A549 (cell line): Measurements from ENCODE around the gene IL33.

Experiments used
- BHLHE40 ChIP-seq: IDR thresholded peaks from 2 replicates; pipeline ENCODE4 v1.6.1; 2012; ENCODE audit warnings: low read depth, low read length, inconsistent platforms
- CBX8 ChIP-seq: fragments of 200-600 bp; sonication (generic); IDR thresholded peaks from 2 replicates; pipeline ENCODE4 v1.6.1; 2016
- CEBPB ChIP-seq, 2 experiments: fragments of >200 bp in 1 of 2; sonication (Bioruptor Twin) in 1 of 2; formaldehyde crosslinking in 1 of 2; IDR thresholded peaks; 2 replicates each; pipeline ENCODE4 v1.6.1; 2012 to 2016
- EP300 ChIP-seq, 2 experiments: fragments of >200 bp; sonication (Bioruptor Twin); formaldehyde crosslinking; IDR thresholded peaks; 2 replicates in 1 of 2; 3 replicates in 1 of 2; pipeline ENCODE4 v1.6.1; 2016 to 2017
- POLR2A ChIP-seq: IDR thresholded peaks from 2 replicates; pipeline ENCODE4 v1.6.1; 2012; ENCODE audit warnings: mild to moderate bottlenecking, low read length
- ZFP36 ChIP-seq: fragments of 450-650 bp; IDR thresholded peaks from 2 replicates; pipeline ENCODE4 v1.6.1; 2014; ENCODE audit warnings: borderline replicate concordance; ENCODE audit not compliant: partially characterized antibody
- TF ChIP-seq, protein P1 (sequence below): fragments of >200 bp; sonication (Bioruptor Twin); formaldehyde crosslinking; IDR thresholded peaks from 3 replicates; pipeline ENCODE4 v1.5.1; 2016
- TF ChIP-seq, protein P2 (sequence below): fragments of 450-650 bp; IDR thresholded peaks from 2 replicates; pipeline ENCODE4 v1.6.1; 2014; ENCODE audit warnings: antibody characterized with exemption
- TF ChIP-seq, protein P3 (sequence below): fragments of 200-600 bp; sonication (generic); IDR thresholded peaks from 2 replicates; pipeline ENCODE4 v1.6.1; 2016; ENCODE audit warnings: antibody characterized with exemption, mild to moderate bottlenecking, moderate library complexity

DNA sequence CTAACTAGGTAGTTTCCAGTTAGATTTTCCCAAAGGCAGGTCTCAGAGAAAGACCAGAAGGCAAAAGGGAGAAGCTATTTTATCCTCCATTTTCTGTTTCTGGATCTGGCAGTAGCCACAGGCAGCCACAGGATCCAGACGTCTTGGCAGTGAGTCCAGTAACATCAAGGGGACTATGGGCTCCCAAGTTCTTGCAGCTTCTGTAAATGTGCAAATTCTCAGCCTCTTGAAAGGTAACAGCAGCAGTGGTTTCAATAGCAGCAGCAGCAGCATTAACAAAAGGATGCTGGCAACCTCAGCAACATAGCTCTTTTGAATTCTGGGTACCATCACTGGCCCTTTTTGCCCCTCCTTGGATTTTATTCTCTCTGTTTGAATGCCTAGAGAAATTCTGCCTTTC, 27.1 kb upstream of the IL33 start:
- TF ChIP-seq POLR2A (no peak), CEBPB (IDR thresholded peaks at IDR 0.05) (no peak), ZFP36 (no peak), BHLHE40 (no peak), EP300 (IDR thresholded peaks at IDR 0.05) (no peak), CBX8 (no peak)
- TF ChIP-seq, protein P1, sequence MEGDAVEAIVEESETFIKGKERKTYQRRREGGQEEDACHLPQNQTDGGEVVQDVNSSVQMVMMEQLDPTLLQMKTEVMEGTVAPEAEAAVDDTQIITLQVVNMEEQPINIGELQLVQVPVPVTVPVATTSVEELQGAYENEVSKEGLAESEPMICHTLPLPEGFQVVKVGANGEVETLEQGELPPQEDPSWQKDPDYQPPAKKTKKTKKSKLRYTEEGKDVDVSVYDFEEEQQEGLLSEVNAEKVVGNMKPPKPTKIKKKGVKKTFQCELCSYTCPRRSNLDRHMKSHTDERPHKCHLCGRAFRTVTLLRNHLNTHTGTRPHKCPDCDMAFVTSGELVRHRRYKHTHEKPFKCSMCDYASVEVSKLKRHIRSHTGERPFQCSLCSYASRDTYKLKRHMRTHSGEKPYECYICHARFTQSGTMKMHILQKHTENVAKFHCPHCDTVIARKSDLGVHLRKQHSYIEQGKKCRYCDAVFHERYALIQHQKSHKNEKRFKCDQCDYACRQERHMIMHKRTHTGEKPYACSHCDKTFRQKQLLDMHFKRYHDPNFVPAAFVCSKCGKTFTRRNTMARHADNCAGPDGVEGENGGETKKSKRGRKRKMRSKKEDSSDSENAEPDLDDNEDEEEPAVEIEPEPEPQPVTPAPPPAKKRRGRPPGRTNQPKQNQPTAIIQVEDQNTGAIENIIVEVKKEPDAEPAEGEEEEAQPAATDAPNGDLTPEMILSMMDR, result no peak
- TF ChIP-seq, protein P2, sequence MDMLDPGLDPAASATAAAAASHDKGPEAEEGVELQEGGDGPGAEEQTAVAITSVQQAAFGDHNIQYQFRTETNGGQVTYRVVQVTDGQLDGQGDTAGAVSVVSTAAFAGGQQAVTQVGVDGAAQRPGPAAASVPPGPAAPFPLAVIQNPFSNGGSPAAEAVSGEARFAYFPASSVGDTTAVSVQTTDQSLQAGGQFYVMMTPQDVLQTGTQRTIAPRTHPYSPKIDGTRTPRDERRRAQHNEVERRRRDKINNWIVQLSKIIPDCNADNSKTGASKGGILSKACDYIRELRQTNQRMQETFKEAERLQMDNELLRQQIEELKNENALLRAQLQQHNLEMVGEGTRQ, result no peak
- TF ChIP-seq, protein P3, sequence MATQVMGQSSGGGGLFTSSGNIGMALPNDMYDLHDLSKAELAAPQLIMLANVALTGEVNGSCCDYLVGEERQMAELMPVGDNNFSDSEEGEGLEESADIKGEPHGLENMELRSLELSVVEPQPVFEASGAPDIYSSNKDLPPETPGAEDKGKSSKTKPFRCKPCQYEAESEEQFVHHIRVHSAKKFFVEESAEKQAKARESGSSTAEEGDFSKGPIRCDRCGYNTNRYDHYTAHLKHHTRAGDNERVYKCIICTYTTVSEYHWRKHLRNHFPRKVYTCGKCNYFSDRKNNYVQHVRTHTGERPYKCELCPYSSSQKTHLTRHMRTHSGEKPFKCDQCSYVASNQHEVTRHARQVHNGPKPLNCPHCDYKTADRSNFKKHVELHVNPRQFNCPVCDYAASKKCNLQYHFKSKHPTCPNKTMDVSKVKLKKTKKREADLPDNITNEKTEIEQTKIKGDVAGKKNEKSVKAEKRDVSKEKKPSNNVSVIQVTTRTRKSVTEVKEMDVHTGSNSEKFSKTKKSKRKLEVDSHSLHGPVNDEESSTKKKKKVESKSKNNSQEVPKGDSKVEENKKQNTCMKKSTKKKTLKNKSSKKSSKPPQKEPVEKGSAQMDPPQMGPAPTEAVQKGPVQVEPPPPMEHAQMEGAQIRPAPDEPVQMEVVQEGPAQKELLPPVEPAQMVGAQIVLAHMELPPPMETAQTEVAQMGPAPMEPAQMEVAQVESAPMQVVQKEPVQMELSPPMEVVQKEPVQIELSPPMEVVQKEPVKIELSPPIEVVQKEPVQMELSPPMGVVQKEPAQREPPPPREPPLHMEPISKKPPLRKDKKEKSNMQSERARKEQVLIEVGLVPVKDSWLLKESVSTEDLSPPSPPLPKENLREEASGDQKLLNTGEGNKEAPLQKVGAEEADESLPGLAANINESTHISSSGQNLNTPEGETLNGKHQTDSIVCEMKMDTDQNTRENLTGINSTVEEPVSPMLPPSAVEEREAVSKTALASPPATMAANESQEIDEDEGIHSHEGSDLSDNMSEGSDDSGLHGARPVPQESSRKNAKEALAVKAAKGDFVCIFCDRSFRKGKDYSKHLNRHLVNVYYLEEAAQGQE, result no peak
